Hepatocyte (in vitro differentiated cells): ENCODE data around the gene BCL11A. TPM values are rescaled to one million over a fixed set of nuclear protein-coding genes. Genes with fewer than 3 reads are reported as not detected.

Source experiments
- DNase-seq: peaks from one replicate; pipeline ENCODE4 v3.0.0-alpha.2; 2016; ENCODE audit warnings: low spot score
- H2AFZ ChIP-seq: fragments of 200-600 bp; sonication (generic); 2 replicates; pipeline ENCODE4 v1.6.0; 2016; ENCODE audit warnings: antibody characterized with exemption, mild to moderate bottlenecking
- H3K27ac ChIP-seq: fragments of 200-600 bp; sonication (generic); 2 replicates; pipeline ENCODE4 v1.5.1; 2016; ENCODE audit warnings: mild to moderate bottlenecking
- H3K27me3 ChIP-seq: fragments of 200-600 bp; sonication (generic); 2 replicates; pipeline ENCODE4 v1.6.1; 2016
- H3K36me3 ChIP-seq: fragments of 200-600 bp; sonication (generic); replicated peaks from 2 replicates; pipeline ENCODE4 v1.5.1; 2016; ENCODE audit warnings: low read depth; ENCODE audit not compliant: insufficient read depth
- H3K4me1 ChIP-seq: fragments of 200-600 bp; sonication (generic); 2 replicates; pipeline ENCODE4 v1.5.1; 2016; ENCODE audit warnings: mild to moderate bottlenecking, moderate library complexity; ENCODE audit not compliant: insufficient read depth
- H3K4me2 ChIP-seq: fragments of 200-600 bp; sonication (generic); 2 replicates; pipeline ENCODE4 v1.6.0; 2016
- H3K4me3 ChIP-seq: fragments of 200-600 bp; sonication (generic); 2 replicates; pipeline ENCODE4 v1.5.1; 2016; ENCODE audit warnings: mild to moderate bottlenecking
- H3K79me2 ChIP-seq: fragments of 200-600 bp; sonication (generic); 2 replicates; pipeline ENCODE4 v1.6.0; 2017; ENCODE audit warnings: mild to moderate bottlenecking
- H3K9me2 ChIP-seq: fragments of 200-600 bp; sonication (generic); replicated peaks from 2 replicates; pipeline ENCODE4 v1.6.0; 2017; ENCODE audit warnings: mild to moderate bottlenecking; ENCODE audit not compliant: insufficient read depth
- H3K9me3 ChIP-seq: fragments of 200-600 bp; sonication (generic); 2 replicates; pipeline ENCODE4 v1.5.1; 2016; ENCODE audit warnings: low read depth, mild to moderate bottlenecking
- H4K20me1 ChIP-seq: fragments of 200-600 bp; sonication (generic); 2 replicates; pipeline ENCODE4 v1.6.0; 2016; ENCODE audit warnings: mild to moderate bottlenecking; ENCODE audit not compliant: insufficient read depth, poor library complexity, severe bottlenecking
- CTCF ChIP-seq: fragments of 200-600 bp; sonication (generic); IDR thresholded peaks from 2 replicates; pipeline ENCODE4 v1.5.1; 2016; ENCODE audit warnings: antibody characterized with exemption, mild to moderate bottlenecking; ENCODE audit not compliant: poor library complexity
- EZH2 ChIP-seq: fragments of 200-600 bp; sonication (generic); IDR thresholded peaks from 2 replicates; pipeline ENCODE4 v1.6.1; 2016; ENCODE audit warnings: antibody characterized with exemption, mild to moderate bottlenecking, borderline replicate concordance
- EZH2phosphoT487 ChIP-seq: fragments of 200-600 bp; sonication (generic); IDR thresholded peaks from one replicate; pipeline ENCODE4 v1.6.1; 2018; ENCODE audit warnings: antibody characterized with exemption, mild to moderate bottlenecking, low read depth, moderate library complexity; ENCODE audit not compliant: unreplicated experiment, severe bottlenecking
- WGBS: methylation state at CpG from one replicate; pipeline ENCODE4 v1.1.6; 2016; ENCODE audit warnings: low lambda C conversion rate; ENCODE audit errors: missing lambda C conversion rate; 5-methylcytosine and 5-hydroxymethylcytosine counted together
- polyA plus RNA-seq: library from polyadenylated mRNA; unstranded; fragments of >200 nt; fragmentation: Nextera tagmentation; extraction: Ambion mirVana; gene quantifications from 2 replicates; pipeline ENCODE4 v1.2.1, GENCODE V29; 2016
- total RNA-seq: library from RNA; depleted of rRNA; stranded (reverse); fragments of >200 nt; gene quantifications from 2 replicates; pipeline ENCODE4 v1.2.3, GENCODE V29; 2014

BCL11A gene
- total and polyA plus RNA-seq, 2 experiments from 2014 or later: 14.4 to 22.6 TPM

GRCh38 chr2:60534892-60535684 is 18.4 kb downstream of the BCL11A start:
- no peak for DNase-seq
- Histone ChIP-seq H3K79me2 (peaks cover 80% of the 10 kb centered on the region), H3K4me3 (no peak overlapping the region), H3K36me3 (no peaks in the 10 kb centered on the region), H3K9me2 (no peaks in the 10 kb centered on the region), H3K27ac (peak overlapping the region; percentile 82), H2AFZ (no peak overlapping the region), H3K4me2 (peak overlapping the region; percentile 70), H3K4me1 (peaks cover 91% of the 10 kb centered on the region), H3K27me3 (no peaks in the 10 kb centered on the region), H4K20me1 (no peaks in the 10 kb centered on the region), H3K9me3 (no peaks in the 10 kb centered on the region)
- 28% methylated on average over 6 of the region's 6 CpGs for WGBS
- TF ChIP-seq EZH2 (no peak), EZH2phosphoT487 (no peak), CTCF (no peak)

- no peaks in the 10 kb centered on the region for H3K36me3 ChIP-seq
- TF ChIP-seq CTCF (no peak), EZH2 (no peak), EZH2phosphoT487 (no peak)
- peak overlapping the region; percentile 82 for H3K27ac ChIP-seq
- H2AFZ ChIP-seq: no peak overlapping the region
- peak overlapping the region; percentile 70 for H3K4me2 ChIP-seq
- peaks cover 91% of the 10 kb centered on the region for H3K4me1 ChIP-seq
- no peaks in the 10 kb centered on the region for H3K27me3 ChIP-seq
- no peak overlapping the region for H3K4me3 ChIP-seq
- no peaks in the 10 kb centered on the region for H3K9me3 ChIP-seq
- H3K9me2 ChIP-seq: no peaks in the 10 kb centered on the region
- WGBS: 47% methylated on average over 8 of the region's 8 CpGs
- DNase-seq: no peak
- H3K79me2 ChIP-seq: peaks cover 79% of the 10 kb centered on the region
- no peaks in the 10 kb centered on the region for H4K20me1 ChIP-seq
Observed at GRCh38 chr2:60534052-60534685, 19.3 kb downstream of the BCL11A start.

- Histone ChIP-seq H3K27ac (peak overlapping the region; percentile 82), H3K79me2 (peaks cover 79% of the 10 kb centered on the region), H3K9me3 (no peaks in the 10 kb centered on the region), H3K4me1 (peaks cover 90% of the 10 kb centered on the region), H3K27me3 (no peaks in the 10 kb centered on the region), H3K36me3 (no peaks in the 10 kb centered on the region), H4K20me1 (no peaks in the 10 kb centered on the region), H2AFZ (no peak overlapping the region), H3K9me2 (no peaks in the 10 kb centered on the region), H3K4me2 (peak overlapping the region; percentile 70), H3K4me3 (no peak overlapping the region)
- WGBS: 31% methylated on average over 13 of the region's 13 CpGs
- DNase-seq: peak; percentile 53
- TF ChIP-seq EZH2: no peak
- peak; percentile 61 for TF ChIP-seq EZH2phosphoT487
- TF ChIP-seq CTCF: no peak
Observed at GRCh38 chr2:60533101-60534051, 20.1 kb downstream of the BCL11A start.
